ENCODE results near the gene PLA2G4D. TPM values are rescaled to one million over a fixed set of nuclear protein-coding genes. Genes with fewer than 3 reads are reported as not detected.
A peak's percentile ranks its signal among the peaks of the same experiment; 100 is the strongest.

The PLA2G4D gene
- total and polyA plus RNA-seq, 2 donors: 0.28 to 2.7 TPM

- WGBS: 25% methylated on average over 4 of the region's 4 CpGs
- H3K27me3 ChIP-seq (ENCODE audit: control insufficient read depth in 2 of 2, insufficient read depth in 1 of 2, low read length in 1 of 2): no peaks in the 10 kb centered on the region
- no peaks in the 10 kb centered on the region for H3K36me3 ChIP-seq (ENCODE audit: control insufficient read depth in 2 of 2, insufficient read depth in 2 of 2, low read length in 1 of 2)
Observed at GRCh38 chr15:42111924-42112323, 17.6 kb upstream of the PLA2G4D start.

DNA sequence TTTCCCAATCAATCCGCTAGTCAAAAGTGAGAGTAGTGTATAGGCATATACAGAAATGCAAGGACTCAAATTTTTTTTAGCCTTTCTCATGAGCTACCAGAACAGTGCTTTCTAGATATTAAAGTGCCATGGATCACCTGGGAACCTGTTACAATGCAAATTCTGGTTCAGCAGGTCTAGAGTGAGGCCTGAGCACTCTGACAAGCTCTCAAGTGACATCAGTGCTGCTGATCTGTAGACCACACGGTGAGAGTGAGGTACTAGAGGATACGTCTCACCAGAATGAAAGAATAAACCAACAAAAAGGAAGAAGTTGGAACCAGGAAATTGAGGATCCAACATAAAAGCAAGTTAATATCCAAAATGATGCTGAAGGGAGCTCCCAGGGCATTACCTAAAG is 16.0 kb upstream of the PLA2G4D start:
- peaks cover 2 to 46% of the 10 kb centered on the region in 2 donors for H3K4me1 ChIP-seq (ENCODE audit: control insufficient read depth in 2 of 2, insufficient read depth in 2 of 2, low read length in 2 of 2)
- no peak for DNase-seq (ENCODE audit: low read depth in 6 of 9, low spot score in 9 of 9)
- H3K4me3 ChIP-seq (ENCODE audit: low read length in 2 of 2): no peak overlapping the region
- no peaks in the 10 kb centered on the region for H3K9me3 ChIP-seq (ENCODE audit: control insufficient read depth in 2 of 2, insufficient read depth in 1 of 2, low read length in 1 of 2)
- WGBS: 63% methylated on average over 3 of the region's 3 CpGs
- H3K27ac ChIP-seq (ENCODE audit: low read depth in 1 of 2, low read length in 1 of 2): peak overlapping the region in 1 of 2 donors; percentile 64
- no peaks in the 10 kb centered on the region for H3K27me3 ChIP-seq (ENCODE audit: control insufficient read depth in 2 of 2, insufficient read depth in 1 of 2, low read length in 1 of 2)
- no peaks in the 10 kb centered on the region for H3K36me3 ChIP-seq (ENCODE audit: control insufficient read depth in 2 of 2, insufficient read depth in 2 of 2, low read length in 1 of 2)

More at GRCh38 chr15:42111924-42112323, 17.6 kb upstream of the PLA2G4D start:
- Histone ChIP-seq H3K4me3 (ENCODE audit: low read length in 2 of 2) (no peak overlapping the region), H3K9me3 (ENCODE audit: control insufficient read depth in 2 of 2, insufficient read depth in 1 of 2, low read length in 1 of 2) (peaks cover 0 to 2% of the 10 kb centered on the region in 2 donors), H3K27ac (ENCODE audit: low read depth in 1 of 2, low read length in 1 of 2) (peak overlapping the region in 1 of 2 donors; percentile 57), H3K4me1 (ENCODE audit: control insufficient read depth in 2 of 2, insufficient read depth in 2 of 2, low read length in 2 of 2) (peaks cover 2 to 33% of the 10 kb centered on the region in 2 donors)
- peak in 1 of 9 donors; percentile 11 for DNase-seq (ENCODE audit: low read depth in 6 of 9, low spot score in 9 of 9)

GRCh38 chr15:42108806-42109205 is 14.4 kb upstream of the PLA2G4D start:
- no peaks in the 10 kb centered on the region for H3K36me3 ChIP-seq (ENCODE audit: control insufficient read depth in 2 of 2, insufficient read depth in 2 of 2, low read length in 1 of 2)
- H3K4me1 ChIP-seq (ENCODE audit: control insufficient read depth in 2 of 2, insufficient read depth in 2 of 2, low read length in 2 of 2): peaks cover 2 to 52% of the 10 kb centered on the region in 2 donors
- H3K4me3 ChIP-seq (ENCODE audit: low read length in 2 of 2): no peak overlapping the region
- no peak overlapping the region for H3K27ac ChIP-seq (ENCODE audit: low read depth in 1 of 2, low read length in 1 of 2)
- no peaks in the 10 kb centered on the region for H3K9me3 ChIP-seq (ENCODE audit: control insufficient read depth in 2 of 2, insufficient read depth in 1 of 2, low read length in 1 of 2)
- H3K27me3 ChIP-seq (ENCODE audit: control insufficient read depth in 2 of 2, insufficient read depth in 1 of 2, low read length in 1 of 2): no peaks in the 10 kb centered on the region
- DNase-seq (ENCODE audit: low read depth in 6 of 9, low spot score in 9 of 9): no peak
- 45% methylated on average over 3 of the region's 3 CpGs for WGBS

- Histone ChIP-seq H3K9me3 (ENCODE audit: control insufficient read depth in 2 of 2, insufficient read depth in 1 of 2, low read length in 1 of 2) (no peaks in the 10 kb centered on the region), H3K27me3 (ENCODE audit: control insufficient read depth in 2 of 2, insufficient read depth in 1 of 2, low read length in 1 of 2) (no peaks in the 10 kb centered on the region), H3K4me3 (ENCODE audit: low read length in 2 of 2) (no peak overlapping the region), H3K36me3 (ENCODE audit: control insufficient read depth in 2 of 2, insufficient read depth in 2 of 2, low read length in 1 of 2) (no peaks in the 10 kb centered on the region), H3K27ac (ENCODE audit: low read depth in 1 of 2, low read length in 1 of 2) (no peak overlapping the region), H3K4me1 (ENCODE audit: control insufficient read depth in 2 of 2, insufficient read depth in 2 of 2, low read length in 2 of 2) (peaks cover 2 to 54% of the 10 kb centered on the region in 2 donors)
- DNase-seq (ENCODE audit: low read depth in 6 of 9, low spot score in 9 of 9): no peak
Observed at GRCh38 chr15:42108189-42108588, 13.8 kb upstream of the PLA2G4D start.

DNA sequence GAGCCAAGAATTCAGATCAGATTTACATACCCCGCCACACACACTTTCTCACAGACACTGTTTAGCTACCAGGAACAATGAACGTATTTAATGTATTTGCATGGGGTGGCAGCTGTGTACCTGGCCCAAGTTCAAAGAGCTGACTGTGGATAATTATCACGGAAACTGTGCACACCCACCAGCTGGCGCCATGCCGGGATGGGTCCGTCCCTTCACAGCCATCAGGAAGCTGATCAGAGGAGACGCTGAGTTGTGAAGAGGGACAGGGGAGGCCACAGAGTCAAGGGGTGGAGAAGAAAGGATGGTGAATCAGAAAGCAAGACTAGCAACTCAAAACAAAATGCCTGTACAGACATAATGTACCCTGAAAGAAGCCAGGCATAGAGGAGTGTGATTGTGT is 13.1 kb upstream of the PLA2G4D start:
- Histone ChIP-seq H3K4me3 (ENCODE audit: low read length in 2 of 2) (no peak overlapping the region), H3K27me3 (ENCODE audit: control insufficient read depth in 2 of 2, insufficient read depth in 1 of 2, low read length in 1 of 2) (no peaks in the 10 kb centered on the region), H3K9me3 (ENCODE audit: control insufficient read depth in 2 of 2, insufficient read depth in 1 of 2, low read length in 1 of 2) (no peaks in the 10 kb centered on the region), H3K4me1 (ENCODE audit: control insufficient read depth in 2 of 2, insufficient read depth in 2 of 2, low read length in 2 of 2) (peaks cover 2 to 59% of the 10 kb centered on the region in 2 donors), H3K27ac (ENCODE audit: low read depth in 1 of 2, low read length in 1 of 2) (peak overlapping the region in 1 of 2 donors; percentile 71), H3K36me3 (ENCODE audit: control insufficient read depth in 2 of 2, insufficient read depth in 2 of 2, low read length in 1 of 2) (no peaks in the 10 kb centered on the region)
- no peak for DNase-seq (ENCODE audit: low read depth in 6 of 9, low spot score in 9 of 9)
- WGBS: 40% methylated on average over 7 of the region's 7 CpGs

GRCh38 chr15:42106288-42106687 is 11.9 kb upstream of the PLA2G4D start:
- H3K9me3 ChIP-seq (ENCODE audit: control insufficient read depth in 2 of 2, insufficient read depth in 1 of 2, low read length in 1 of 2): no peaks in the 10 kb centered on the region
- no peak overlapping the region for H3K27ac ChIP-seq (ENCODE audit: low read depth in 1 of 2, low read length in 1 of 2)
- H3K4me1 ChIP-seq (ENCODE audit: control insufficient read depth in 2 of 2, insufficient read depth in 2 of 2, low read length in 2 of 2): peaks cover 2 to 49% of the 10 kb centered on the region in 2 donors
- no peaks in the 10 kb centered on the region for H3K27me3 ChIP-seq (ENCODE audit: control insufficient read depth in 2 of 2, insufficient read depth in 1 of 2, low read length in 1 of 2)
- H3K4me3 ChIP-seq (ENCODE audit: low read length in 2 of 2): no peak overlapping the region
- 78% methylated on average over 5 of the region's 5 CpGs for WGBS
- no peak for DNase-seq (ENCODE audit: low read depth in 6 of 9, low spot score in 9 of 9)
- H3K36me3 ChIP-seq (ENCODE audit: control insufficient read depth in 2 of 2, insufficient read depth in 2 of 2, low read length in 1 of 2): no peaks in the 10 kb centered on the region

- Histone ChIP-seq H3K4me3 (ENCODE audit: low read length in 2 of 2) (no peak overlapping the region), H3K27ac (ENCODE audit: low read depth in 1 of 2, low read length in 1 of 2) (no peak overlapping the region), H3K9me3 (ENCODE audit: control insufficient read depth in 2 of 2, insufficient read depth in 1 of 2, low read length in 1 of 2) (no peaks in the 10 kb centered on the region), H3K36me3 (ENCODE audit: control insufficient read depth in 2 of 2, insufficient read depth in 2 of 2, low read length in 1 of 2) (no peaks in the 10 kb centered on the region), H3K27me3 (ENCODE audit: control insufficient read depth in 2 of 2, insufficient read depth in 1 of 2, low read length in 1 of 2) (no peaks in the 10 kb centered on the region), H3K4me1 (ENCODE audit: control insufficient read depth in 2 of 2, insufficient read depth in 2 of 2, low read length in 2 of 2) (peaks cover 2 to 36% of the 10 kb centered on the region in 2 donors)
- no peak for DNase-seq (ENCODE audit: low read depth in 6 of 9, low spot score in 9 of 9)
- WGBS: 98% methylated on average over 11 of the region's 11 CpGs
Observed at GRCh38 chr15:42104095-42104891, 9.9 kb upstream of the PLA2G4D start.

GRCh38 chr15:42102646-42103235 is 8.4 kb upstream of the PLA2G4D start:
- no peaks in the 10 kb centered on the region for H3K9me3 ChIP-seq (ENCODE audit: control insufficient read depth in 2 of 2, insufficient read depth in 1 of 2, low read length in 1 of 2)
- no peak for DNase-seq (ENCODE audit: low read depth in 6 of 9, low spot score in 9 of 9)
- 79% methylated on average over 6 of the region's 6 CpGs for WGBS
- H3K36me3 ChIP-seq (ENCODE audit: control insufficient read depth in 2 of 2, insufficient read depth in 2 of 2, low read length in 1 of 2): no peaks in the 10 kb centered on the region
- H3K4me3 ChIP-seq (ENCODE audit: low read length in 2 of 2): no peak overlapping the region
- H3K27me3 ChIP-seq (ENCODE audit: control insufficient read depth in 2 of 2, insufficient read depth in 1 of 2, low read length in 1 of 2): no peaks in the 10 kb centered on the region
- no peak overlapping the region for H3K27ac ChIP-seq (ENCODE audit: low read depth in 1 of 2, low read length in 1 of 2)
- peaks cover 2 to 33% of the 10 kb centered on the region in 2 donors for H3K4me1 ChIP-seq (ENCODE audit: control insufficient read depth in 2 of 2, insufficient read depth in 2 of 2, low read length in 2 of 2)

- Histone ChIP-seq H3K27ac (ENCODE audit: low read depth in 1 of 2, low read length in 1 of 2) (no peak overlapping the region), H3K36me3 (ENCODE audit: control insufficient read depth in 2 of 2, insufficient read depth in 2 of 2, low read length in 1 of 2) (no peaks in the 10 kb centered on the region), H3K4me1 (ENCODE audit: control insufficient read depth in 2 of 2, insufficient read depth in 2 of 2, low read length in 2 of 2) (peaks cover 0 to 25% of the 10 kb centered on the region in 2 donors), H3K27me3 (ENCODE audit: control insufficient read depth in 2 of 2, insufficient read depth in 1 of 2, low read length in 1 of 2) (no peaks in the 10 kb centered on the region), H3K9me3 (ENCODE audit: control insufficient read depth in 2 of 2, insufficient read depth in 1 of 2, low read length in 1 of 2) (peaks cover 0 to 2% of the 10 kb centered on the region in 2 donors), H3K4me3 (ENCODE audit: low read length in 2 of 2) (no peak overlapping the region)
- no peak for DNase-seq (ENCODE audit: low read depth in 6 of 9, low spot score in 9 of 9)
- 86% methylated on average over 1 of the region's 1 CpG for WGBS
Observed at GRCh38 chr15:42101861-42102260, 7.5 kb upstream of the PLA2G4D start.
